Lower leg skin (tissue), 3 donors: Measurements from ENCODE around the gene GHR.

Experiments used
- POLR2A ChIP-seq, 2 donors: fragments of 450-650 bp; IDR thresholded peaks; one replicate each; pipeline ENCODE4 v1.6.1; 2016 to 2017; ENCODE audit warnings: antibody characterized with exemption in 2 of 2, mild to moderate bottlenecking in 1 of 2, moderate library complexity in 1 of 2
- TF ChIP-seq, protein P1 (sequence below), 3 donors: fragments of 450-650 bp; IDR thresholded peaks; one replicate each; pipeline ENCODE4 v1.5.1; 2016; ENCODE audit warnings: antibody characterized with exemption in 3 of 3, mild to moderate bottlenecking in 3 of 3, moderate library complexity in 2 of 3

DNA sequence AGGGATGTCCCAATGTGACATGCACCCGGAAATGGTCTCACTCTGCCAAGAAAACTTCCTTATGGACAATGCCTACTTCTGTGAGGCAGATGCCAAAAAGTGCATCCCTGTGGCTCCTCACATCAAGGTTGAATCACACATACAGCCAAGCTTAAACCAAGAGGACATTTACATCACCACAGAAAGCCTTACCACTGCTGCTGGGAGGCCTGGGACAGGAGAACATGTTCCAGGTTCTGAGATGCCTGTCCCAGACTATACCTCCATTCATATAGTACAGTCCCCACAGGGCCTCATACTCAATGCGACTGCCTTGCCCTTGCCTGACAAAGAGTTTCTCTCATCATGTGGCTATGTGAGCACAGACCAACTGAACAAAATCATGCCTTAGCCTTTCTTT, 295.8 kb downstream of the GHR start:
- TF ChIP-seq, protein P1, sequence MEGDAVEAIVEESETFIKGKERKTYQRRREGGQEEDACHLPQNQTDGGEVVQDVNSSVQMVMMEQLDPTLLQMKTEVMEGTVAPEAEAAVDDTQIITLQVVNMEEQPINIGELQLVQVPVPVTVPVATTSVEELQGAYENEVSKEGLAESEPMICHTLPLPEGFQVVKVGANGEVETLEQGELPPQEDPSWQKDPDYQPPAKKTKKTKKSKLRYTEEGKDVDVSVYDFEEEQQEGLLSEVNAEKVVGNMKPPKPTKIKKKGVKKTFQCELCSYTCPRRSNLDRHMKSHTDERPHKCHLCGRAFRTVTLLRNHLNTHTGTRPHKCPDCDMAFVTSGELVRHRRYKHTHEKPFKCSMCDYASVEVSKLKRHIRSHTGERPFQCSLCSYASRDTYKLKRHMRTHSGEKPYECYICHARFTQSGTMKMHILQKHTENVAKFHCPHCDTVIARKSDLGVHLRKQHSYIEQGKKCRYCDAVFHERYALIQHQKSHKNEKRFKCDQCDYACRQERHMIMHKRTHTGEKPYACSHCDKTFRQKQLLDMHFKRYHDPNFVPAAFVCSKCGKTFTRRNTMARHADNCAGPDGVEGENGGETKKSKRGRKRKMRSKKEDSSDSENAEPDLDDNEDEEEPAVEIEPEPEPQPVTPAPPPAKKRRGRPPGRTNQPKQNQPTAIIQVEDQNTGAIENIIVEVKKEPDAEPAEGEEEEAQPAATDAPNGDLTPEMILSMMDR (IDR thresholded peaks at IDR 0.05) = no peak
- no peak for TF ChIP-seq POLR2A (IDR thresholded peaks at IDR 0.05)
